Measurements from ENCODE around the gene KIAA0040.
A peak's percentile ranks its signal among the peaks of the same experiment; 100 is the strongest.

The KIAA0040 gene

DNA sequence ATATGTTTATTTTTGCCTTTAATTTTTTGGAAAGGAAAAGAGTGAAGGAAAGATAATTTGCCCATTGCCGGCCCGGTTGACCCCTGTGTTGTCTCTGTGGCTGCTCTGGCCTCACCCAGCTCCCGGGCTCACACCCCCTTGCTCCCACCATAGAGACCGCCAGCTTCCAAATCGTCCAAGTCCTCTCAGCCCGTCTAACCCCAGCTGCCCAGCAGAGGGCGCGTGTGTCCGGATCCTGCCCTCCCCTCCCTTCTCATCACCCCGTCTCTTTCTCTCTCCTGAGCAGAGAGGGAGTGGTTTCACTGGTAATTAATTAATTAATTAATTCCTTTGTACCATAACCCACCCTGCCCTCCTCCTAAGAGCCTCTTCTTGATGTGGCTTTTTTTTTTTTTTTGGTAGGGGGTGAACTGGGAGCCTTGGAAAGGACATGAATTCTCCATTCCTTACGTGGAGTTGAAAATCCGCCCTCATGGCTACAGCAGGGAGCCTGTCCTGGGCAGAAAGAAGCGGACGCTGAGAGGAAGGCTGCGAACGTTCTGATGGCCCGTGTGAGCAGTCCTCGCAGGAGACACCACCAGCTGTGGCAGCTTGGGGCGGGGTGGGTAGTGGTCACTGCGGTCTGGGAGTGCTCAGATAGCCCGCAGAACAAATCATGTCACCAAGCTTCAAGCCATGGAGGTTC, 45.9 kb downstream of the KIAA0040 start:
- peak; percentile 93 for TF ChIP-seq CTCF (IDR thresholded peaks at IDR 0.05; ENCODE audit: insufficient read depth, low read depth, low read length, missing control alignments)
- DNase-seq (ENCODE audit: low read depth), result peak; percentile 67
- no peak overlapping the region for H3K4me3 ChIP-seq (ENCODE audit: low read length)

DNA sequence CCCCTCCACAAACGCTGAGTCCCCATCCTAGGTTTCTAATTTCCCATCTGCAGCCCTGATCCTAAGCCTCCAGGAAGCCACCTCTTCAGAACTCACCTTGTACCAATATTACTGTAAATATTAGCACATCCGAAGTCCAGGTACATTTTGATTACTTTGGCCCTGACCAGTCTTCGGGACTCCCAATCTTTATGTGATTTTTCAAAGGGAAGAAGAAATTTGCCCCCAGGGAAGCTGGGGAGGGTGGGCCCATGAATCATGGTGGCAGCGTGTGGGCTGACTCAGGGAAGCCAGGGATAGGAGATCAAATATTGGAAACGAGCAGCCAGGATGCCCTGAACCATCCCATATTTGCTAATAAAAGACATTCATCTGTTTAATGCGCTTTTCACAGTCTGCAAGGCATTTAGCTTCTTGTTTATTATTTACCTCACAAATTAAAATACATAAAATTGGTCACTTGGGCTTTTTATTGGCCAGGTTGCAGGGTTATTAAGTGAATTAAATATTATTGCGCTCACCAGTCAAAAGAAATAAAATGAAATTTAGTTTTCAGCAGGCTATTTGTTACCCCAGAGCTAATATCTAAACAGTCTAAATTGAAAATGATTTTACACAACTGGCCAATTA, 46.6 kb downstream of the KIAA0040 start:
- no peak for TF ChIP-seq CTCF (IDR thresholded peaks at IDR 0.05; ENCODE audit: insufficient read depth, low read depth, low read length, missing control alignments)
- peak; percentile 60 for DNase-seq (ENCODE audit: low read depth)
- H3K4me3 ChIP-seq (ENCODE audit: low read length), result no peak overlapping the region

- DNase-seq (ENCODE audit: low read depth), result peak; percentile 71
- H3K4me3 ChIP-seq (ENCODE audit: low read length), result no peak overlapping the region
- TF ChIP-seq CTCF (IDR thresholded peaks at IDR 0.05; ENCODE audit: insufficient read depth, low read depth, low read length, missing control alignments), result no peak
These were observed 54.0 kb downstream of the KIAA0040 start for GRCh38 chr1:175138579-175138978.

GRCh38 chr1:175137369-175137768, 55.2 kb downstream of the KIAA0040 start:
- TF ChIP-seq CTCF (IDR thresholded peaks at IDR 0.05; ENCODE audit: insufficient read depth, low read depth, low read length, missing control alignments), result no peak

GRCh38 chr1:175136246-175136645, 56.3 kb downstream of the KIAA0040 start:
- DNase-seq (ENCODE audit: low read depth), result no peak
- TF ChIP-seq CTCF (IDR thresholded peaks at IDR 0.05; ENCODE audit: insufficient read depth, low read depth, low read length, missing control alignments), result no peak
- H3K4me3 ChIP-seq (ENCODE audit: low read length), result no peak overlapping the region

More at GRCh38 chr1:175137369-175137768, 55.2 kb downstream of the KIAA0040 start:
- DNase-seq (ENCODE audit: low read depth), result no peak
- no peak overlapping the region for H3K4me3 ChIP-seq (ENCODE audit: low read length)

DNA sequence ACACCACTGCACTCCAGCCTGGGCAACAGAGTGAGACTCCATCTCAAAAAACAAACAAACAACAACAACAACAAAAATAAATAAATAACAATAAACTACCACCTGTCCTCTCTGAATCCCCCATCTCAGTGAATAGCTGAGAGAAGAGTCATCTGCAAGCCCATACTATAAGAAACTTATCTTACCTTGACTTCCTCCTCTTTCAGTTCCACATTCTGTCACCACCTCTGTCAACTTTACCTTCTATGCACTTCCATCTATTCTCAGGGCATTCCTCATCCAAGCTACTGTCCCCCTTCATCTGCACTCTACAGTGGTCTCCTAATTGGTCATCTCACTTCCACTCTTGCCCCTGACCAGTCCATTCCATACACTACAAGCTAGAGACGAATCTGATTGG, 58.1 kb downstream of the KIAA0040 start:
- TF ChIP-seq CTCF (IDR thresholded peaks at IDR 0.05; ENCODE audit: insufficient read depth, low read depth, low read length, missing control alignments), result no peak
- H3K4me3 ChIP-seq (ENCODE audit: low read length), result no peak overlapping the region
- no peak for DNase-seq (ENCODE audit: low read depth)
